GM12878 (cell line): ENCODE data around the gene CCDC51. TPM values are rescaled to one million over a fixed set of nuclear protein-coding genes. Genes with fewer than 3 reads are reported as not detected.

Experiments
- ATAC-seq: fragments of 200-7000 bp; cut with Tn5 transposase; 3 replicates; pipeline ENCODE4 v1.9.1; 2020; ENCODE audit warnings: mild to moderate bottlenecking, moderate library complexity
- BruUV-seq: library from RNA; stranded (reverse); fragments of 400-500 nt; replicated peaks from 2 replicates; lab custom pipeline; 2021; lab: Mats Ljungman, UMichigan
- CTCF ChIA-PET: fragments of 300-600 bp; sonication (Branson Sonifier 250); formaldehyde crosslinking; extraction: SDS; loops from one replicate; lab custom pipeline; 2021; ENCODE audit warnings: inconsistent platforms; lab: Yijun Ruan, JAX
- POLR2A ChIA-PET: fragments of 350-600 bp; formaldehyde crosslinking; extraction: SDS; loops from one replicate; lab custom pipeline; 2021; ENCODE audit warnings: inconsistent platforms; lab: Charles Lee
- RAD21 ChIA-PET: fragments of 300-600 bp; sonication (Branson Sonifier 250); formaldehyde crosslinking; loops from one replicate; lab custom pipeline; 2023; ENCODE audit warnings: antibody characterized with exemption; ENCODE audit not compliant: unreplicated experiment; lab: Charles Lee
- SMC1A ChIA-PET: fragments of 300-600 bp; sonication (Branson Sonifier 250); formaldehyde crosslinking; loops from one replicate; lab custom pipeline; 2023; ENCODE audit not compliant: unreplicated experiment, uncharacterized antibody; lab: Charles Lee
- DNase-seq: peaks from one replicate; pipeline ENCODE4 v3.0.0-alpha.2; 2011; ENCODE audit warnings: low read depth, low spot score
- FAIRE-seq: peaks from 3 replicates; lab custom pipeline; 2011; peaks lifted over from hg19 to GRCh38; lab: Jason Lieb, UNC
- H2AFZ ChIP-seq: 2 replicates; pipeline ENCODE4 v1.6.0; 2011; ENCODE audit warnings: low read depth, low read length, control low read depth; ENCODE audit not compliant: control insufficient read depth
- H3K27ac ChIP-seq: 2 replicates; pipeline ENCODE4 v1.5.1; 2011; ENCODE audit warnings: control low read depth; ENCODE audit not compliant: control insufficient read depth, insufficient read depth
- H3K27me3 ChIP-seq, 2 experiments: replicated peaks in 1 of 2; 2 replicates each; pipeline versions ENCODE4 v1.6.0 to v1.6.1; 2011; ENCODE audit warnings: low read length in 1 of 2; ENCODE audit not compliant: control insufficient read depth in 2 of 2, insufficient read depth in 2 of 2
- H3K36me3 ChIP-seq, 2 experiments: 2 replicates each; pipeline ENCODE4 v1.5.1; 2011; ENCODE audit warnings: low read length in 1 of 2; ENCODE audit not compliant: control insufficient read depth in 2 of 2, insufficient read depth in 2 of 2
- H3K4me1 ChIP-seq: 2 replicates; pipeline ENCODE4 v1.6.1; 2011; ENCODE audit warnings: mild to moderate bottlenecking, low read length, moderate library complexity, mixed read lengths; ENCODE audit not compliant: control insufficient read depth, insufficient read depth
- H3K4me2 ChIP-seq: 2 replicates; pipeline ENCODE4 v1.6.0; 2011; ENCODE audit warnings: control low read depth; ENCODE audit not compliant: control insufficient read depth, insufficient read depth
- H3K4me3 ChIP-seq: fragments of 200-600 bp; sonication (generic); 2 replicates; pipeline ENCODE4 v1.5.1; 2016
- H3K79me2 ChIP-seq: 2 replicates; pipeline ENCODE4 v1.6.0; 2011; ENCODE audit warnings: low read length; ENCODE audit not compliant: control insufficient read depth, insufficient read depth
- H3K9ac ChIP-seq: 2 replicates; pipeline ENCODE4 v1.8.0; 2011; ENCODE audit warnings: low read length, control low read depth, mixed read lengths; ENCODE audit not compliant: control insufficient read depth, insufficient read depth
- H3K9me3 ChIP-seq: replicated peaks from 3 replicates; pipeline ENCODE4 v1.5.1; 2011; ENCODE audit warnings: mild to moderate bottlenecking, low read length; ENCODE audit not compliant: control insufficient read depth, insufficient read depth
- H4K20me1 ChIP-seq: 2 replicates; pipeline ENCODE4 v1.6.0; 2011; ENCODE audit not compliant: control insufficient read depth, insufficient read depth
- BMI1 ChIP-seq: fragments of 450-650 bp; IDR thresholded peaks from 2 replicates; pipeline ENCODE4 v1.6.1; 2016; ENCODE audit warnings: mild to moderate bottlenecking, moderate library complexity, borderline replicate concordance
- CBX5 ChIP-seq: sonication (generic); IDR thresholded peaks from 2 replicates; pipeline ENCODE4 v1.6.1; 2016; ENCODE audit warnings: low read depth, moderate library complexity, mild to moderate bottlenecking, inconsistent platforms
- ETV6 ChIP-seq, 2 experiments: fragments of 450-650 bp in 1 of 2; IDR thresholded peaks in 1 of 2; conservative IDR thresholded peaks in 1 of 2; 2 replicates each; pipeline ENCODE4 v1.6.1; 2014; ENCODE audit warnings: antibody characterized with exemption in 1 of 2, borderline replicate concordance in 1 of 2, low read depth in 1 of 2, mild to moderate bottlenecking in 1 of 2, moderate library complexity in 1 of 2
- HDAC2 ChIP-seq: fragments of 200-600 bp; sonication (generic); IDR thresholded peaks from 2 replicates; pipeline ENCODE4 v1.6.1; 2017
- MTA2 ChIP-seq: fragments of 450-650 bp; IDR thresholded peaks from 2 replicates; pipeline ENCODE4 v1.6.1; 2016; ENCODE audit warnings: low read depth, mild to moderate bottlenecking, moderate library complexity
- NFIC ChIP-seq: IDR thresholded peaks from 2 replicates; pipeline ENCODE4 v1.6.1; 2012; ENCODE audit warnings: low read depth, mild to moderate bottlenecking, inconsistent platforms, low read length, moderate library complexity
- PML ChIP-seq: IDR thresholded peaks from 2 replicates; pipeline ENCODE4 v1.6.1; 2012; ENCODE audit warnings: low read length, inconsistent platforms
- SMAD5 ChIP-seq: IDR thresholded peaks from 2 replicates; pipeline ENCODE4 v1.6.1; 2016; ENCODE audit warnings: antibody characterized with exemption, low read depth
- SREBF2 ChIP-seq: IDR thresholded peaks from 2 replicates; pipeline ENCODE4 v1.6.1; 2012; ENCODE audit warnings: mild to moderate bottlenecking, low read length
- SRF ChIP-seq, 2 experiments: IDR thresholded peaks; 2 replicates each; pipeline ENCODE4 v1.6.1; 2011; ENCODE audit warnings: low read depth in 2 of 2, low read length in 2 of 2, mild to moderate bottlenecking in 1 of 2, moderate library complexity in 1 of 2
- SUPT20H ChIP-seq: IDR thresholded peaks from 2 replicates; pipeline ENCODE4 v1.6.1; 2011; ENCODE audit warnings: low read depth, mild to moderate bottlenecking, low read length, moderate library complexity, borderline replicate concordance; ENCODE audit not compliant: control insufficient read depth
- TCF12 ChIP-seq: IDR thresholded peaks from 2 replicates; pipeline ENCODE4 v1.6.1; 2011; ENCODE audit warnings: low read depth, mild to moderate bottlenecking, low read length
- TCF3 ChIP-seq: IDR thresholded peaks from 2 replicates; pipeline ENCODE4 v1.6.1; 2012; ENCODE audit warnings: low read depth, mild to moderate bottlenecking, low read length, borderline replicate concordance; ENCODE audit not compliant: insufficient read depth
- ZBED1 ChIP-seq: IDR thresholded peaks from 2 replicates; pipeline ENCODE4 v1.6.1; 2016; ENCODE audit warnings: borderline replicate concordance
- ZNF24 ChIP-seq: fragments of 450-650 bp; IDR thresholded peaks from 2 replicates; pipeline ENCODE4 v1.6.1; 2017; ENCODE audit warnings: antibody characterized with exemption, mild to moderate bottlenecking
- ZNF622 ChIP-seq: fragments of 450-650 bp; IDR thresholded peaks from 2 replicates; pipeline ENCODE4 v1.6.1; 2017; ENCODE audit warnings: mild to moderate bottlenecking, inconsistent platforms
- WGBS: methylation state at CpG from one replicate; pipeline ENCODE4 v1.1.6; 2016; ENCODE audit warnings: low lambda C conversion rate; ENCODE audit not compliant: insufficient replicate concordance, insufficient coverage; ENCODE audit errors: missing lambda C conversion rate; 5-methylcytosine and 5-hydroxymethylcytosine counted together
- in situ Hi-C: fragments of 300-500 bp; cut with MboI; formaldehyde crosslinking; loops from 9 replicates; pipeline ENCODE4 v1.14.3; 2018; ENCODE audit warnings: mixed read lengths
- intact Hi-C: fragments of 100-400 bp; cut with micrococcal nuclease; formaldehyde crosslinking; loops from one replicate; pipeline ENCODE4 v1.14.2; 2022; ENCODE audit not compliant: unreplicated experiment
- polyA plus RNA-seq, 11 experiments: library from polyadenylated mRNA; depleted of rRNA in 4 of 11; unstranded in 6 of 11; stranded (reverse) in 5 of 11; fragments of >200 nt; fragmentation: Nextera tagmentation in 4 of 11; fragmentation: Illumina TruSeq in 1 of 11; extraction: Ambion mirVana in 4 of 11; extraction: Trizol in 1 of 11; gene quantifications; 1 replicate in 1 of 11; 2 replicates in 10 of 11; pipeline versions ENCODE4 v1.2.1 to v1.2.3, GENCODE V29; 2011 to 2016; ENCODE audit warnings: inconsistent platforms in 2 of 11, missing spikeins in 2 of 11, low read depth in 1 of 11
- total RNA-seq, 4 experiments: library from RNA; depleted of rRNA in 3 of 4; stranded (reverse); fragments of >200 nt in 3 of 4; fragmentation: Illumina TruSeq in 1 of 4; extraction: Trizol in 1 of 4; gene quantifications; 2 replicates each; pipeline versions ENCODE4 v1.2.1 to v1.2.3, GENCODE V29; 2013 to 2021
- TF ChIP-seq, protein P1 (sequence below): IDR thresholded peaks from 2 replicates; pipeline ENCODE4 v1.6.1; 2012; ENCODE audit warnings: low read length, inconsistent platforms
- TF ChIP-seq, protein P2 (sequence below): IDR thresholded peaks from 2 replicates; pipeline ENCODE4 v1.6.1; 2012; ENCODE audit warnings: low read depth, low read length, improper control_type of control experiment

Gene CCDC51
- total and polyA plus RNA-seq, 10 of the 15 experiments (the other 5 are each of a cell fraction or from before 2014, with no cell fraction given): 10.6 to 54.9 (median 28.5) TPM

DNA sequence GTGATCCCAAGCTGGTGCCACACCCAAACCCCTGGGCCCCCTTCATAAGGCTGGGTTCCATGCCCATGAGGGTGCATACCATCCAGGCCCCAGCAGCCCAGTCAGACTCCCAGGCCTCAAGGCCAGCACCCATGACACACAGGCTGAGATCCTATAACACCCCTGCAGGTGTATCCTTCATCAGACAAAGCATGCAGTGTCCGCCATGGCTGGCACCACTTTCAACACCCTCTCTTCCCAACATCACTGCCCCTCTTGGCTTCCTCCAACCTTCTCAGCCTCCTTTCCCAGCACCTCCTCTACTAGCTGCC is 3.5 kb downstream of the CCDC51 start:
- in situ Hi-C loops: loop anchor here (5.0 kb wide), 3 partner anchors 34 to 204 kb away; no protein-coding TSS in a partner anchor
- peaks cover 2 to 16% of the 10 kb centered on the region in 2 experiments; a peak in 2 of 4 replicates for H3K36me3 ChIP-seq
- no peak for FAIRE-seq
- TF ChIP-seq, protein P1, sequence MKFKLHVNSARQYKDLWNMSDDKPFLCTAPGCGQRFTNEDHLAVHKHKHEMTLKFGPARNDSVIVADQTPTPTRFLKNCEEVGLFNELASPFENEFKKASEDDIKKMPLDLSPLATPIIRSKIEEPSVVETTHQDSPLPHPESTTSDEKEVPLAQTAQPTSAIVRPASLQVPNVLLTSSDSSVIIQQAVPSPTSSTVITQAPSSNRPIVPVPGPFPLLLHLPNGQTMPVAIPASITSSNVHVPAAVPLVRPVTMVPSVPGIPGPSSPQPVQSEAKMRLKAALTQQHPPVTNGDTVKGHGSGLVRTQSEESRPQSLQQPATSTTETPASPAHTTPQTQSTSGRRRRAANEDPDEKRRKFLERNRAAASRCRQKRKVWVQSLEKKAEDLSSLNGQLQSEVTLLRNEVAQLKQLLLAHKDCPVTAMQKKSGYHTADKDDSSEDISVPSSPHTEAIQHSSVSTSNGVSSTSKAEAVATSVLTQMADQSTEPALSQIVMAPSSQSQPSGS: no peak
- TF ChIP-seq TCF12 (no peak), SMAD5 (no peak), SRF (IDR thresholded peaks at IDR 0.05; ENCODE audit: low read depth in 2 of 2, low read length in 2 of 2) (no peak), CBX5 (no peak), HDAC2 (no peak), PML (no peak), BMI1 (no peak), ETV6 (conservative IDR thresholded peaks at IDR 0.05 in 1 of 2, IDR thresholded peaks at IDR 0.05 in 1 of 2; ENCODE audit: borderline replicate concordance in 1 of 2, low read depth in 1 of 2) (no peak), TCF3 (no peak), NFIC (no peak), SREBF2 (no peak), ZNF622 (no peak), ZBED1 (no peak), SUPT20H (no peak), MTA2 (no peak), ZNF24 (no peak)
- TF ChIP-seq, protein P2, sequence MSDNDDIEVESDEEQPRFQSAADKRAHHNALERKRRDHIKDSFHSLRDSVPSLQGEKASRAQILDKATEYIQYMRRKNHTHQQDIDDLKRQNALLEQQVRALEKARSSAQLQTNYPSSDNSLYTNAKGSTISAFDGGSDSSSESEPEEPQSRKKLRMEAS: no peak
- TF ChIP-seq, all 136 proteins: peak for 0
- no peaks in the 10 kb centered on the region for H3K27me3 ChIP-seq
- intact Hi-C loops: loop anchor here (1.0 kb wide), 3 partner anchors 35 to 204 kb away; no protein-coding TSS in a partner anchor
- H3K9me3 ChIP-seq: no peaks in the 10 kb centered on the region
- DNase-seq: no peak
- no peak overlapping the region for H3K4me2 ChIP-seq
- peaks cover 25% of the 10 kb centered on the region for H3K4me1 ChIP-seq
- 38% methylated on average over 1 of the region's 1 CpG for WGBS
- ChIA-PET CTCF (interaction anchor here (0.6 to 12.5 kb wide), 95 partner anchors 10 to 958 kb away, joined by 3 to 757 read pairs (median 6); partner anchors contain the start of genes ATRIP, CAMP, CDC25A and IP6K2), POLR2A (interaction anchor here (0.6 to 2.4 kb wide), 16 partner anchors 10 to 242 kb away, joined by 3 to 11 read pairs (median 4); partner anchors contain the start of genes ATRIP and PFKFB4), RAD21 (interaction anchor here (0.6 to 4.9 kb wide), 63 partner anchors 9 to 571 kb away, joined by 3 to 259 read pairs (median 4); partner anchors contain the start of genes ATRIP, CDC25A, PFKFB4 and SLC26A6), SMC1A (interaction anchor here (0.6 to 11.5 kb wide), 63 partner anchors 9 to 253 kb away, joined by 3 to 287 read pairs (median 6); partner anchors contain the start of genes ATRIP, CDC25A, FBXW12 and PFKFB4)
- H4K20me1 ChIP-seq: no peaks in the 10 kb centered on the region
- H3K4me3 ChIP-seq: no peak overlapping the region
- no peak overlapping the region for H2AFZ ChIP-seq
- H3K79me2 ChIP-seq: peaks cover 26% of the 10 kb centered on the region
- no peak overlapping the region; the same call in 1 of the 2 replicates for H3K27ac ChIP-seq
- no peak overlapping the region for H3K9ac ChIP-seq
- no peak for ATAC-seq
- no TSS peak for BruUV-seq
